OCI-LY1 (cell line): ENCODE results near the gene PPM1F.
"Not testable (repeated sequence)": the region's sequence is repeated elsewhere in the genome, so short reads cannot be mapped to it uniquely, and the experiment has no call there.

ENCODE experiments used
- H2AFZ ChIP-seq: fragments of 200-600 bp; sonication (generic), shearing (Covaris generic); 2 replicates; pipeline ENCODE4 v1.6.0; 2014; ENCODE audit warnings: antibody characterized with exemption, mild to moderate bottlenecking, low read length
- H3F3A ChIP-seq: fragments of 200-600 bp; sonication (generic), shearing (Covaris generic); 2 replicates; pipeline ENCODE4 v1.6.0; 2014; ENCODE audit warnings: mild to moderate bottlenecking, antibody characterized with exemption, low read length, moderate library complexity; ENCODE audit not compliant: insufficient read depth
- H3K27ac ChIP-seq: fragments of 200-600 bp; sonication (generic); 2 replicates; pipeline ENCODE4 v1.5.1; 2014; ENCODE audit warnings: low read length, mixed run types, mild to moderate bottlenecking, low read depth; ENCODE audit not compliant: poor library complexity, severe bottlenecking
- H3K27me3 ChIP-seq: fragments of 200-600 bp; sonication (generic); 2 replicates; pipeline ENCODE4 v1.6.0; 2014; ENCODE audit warnings: antibody characterized with exemption, mild to moderate bottlenecking, low read length, moderate library complexity; ENCODE audit not compliant: insufficient read depth
- H3K36me3 ChIP-seq: fragments of 200-600 bp; sonication (generic); 2 replicates; pipeline ENCODE4 v1.6.1; 2014; ENCODE audit warnings: mild to moderate bottlenecking, antibody characterized with exemption, low read length, moderate library complexity, mixed read lengths; ENCODE audit not compliant: insufficient read depth
- H3K4me1 ChIP-seq: fragments of 200-600 bp; sonication (generic); 2 replicates; pipeline ENCODE4 v1.5.1; 2014; ENCODE audit warnings: mild to moderate bottlenecking, low read length, moderate library complexity; ENCODE audit not compliant: insufficient read depth, severe bottlenecking
- H3K4me2 ChIP-seq: fragments of 200-600 bp; sonication (generic), shearing (Covaris generic); 2 replicates; pipeline ENCODE4 v1.6.1; 2014; ENCODE audit warnings: low read length
- H3K4me3 ChIP-seq: fragments of 200-600 bp; sonication (generic); 2 replicates; pipeline ENCODE4 v1.5.1; 2014; ENCODE audit warnings: low read length, low read depth, mild to moderate bottlenecking, mixed read lengths; ENCODE audit not compliant: poor library complexity, severe bottlenecking
- H3K79me2 ChIP-seq: fragments of 200-600 bp; shearing (Covaris generic); 2 replicates; pipeline ENCODE4 v1.6.1; 2016; ENCODE audit warnings: mixed run types, low read length, mixed read lengths; ENCODE audit not compliant: insufficient read depth
- H3K9ac ChIP-seq: fragments of 200-600 bp; sonication (generic), shearing (Covaris generic); 2 replicates; pipeline ENCODE4 v1.6.1; 2014; ENCODE audit warnings: mild to moderate bottlenecking, low read length, mixed read lengths
- H3K9me2 ChIP-seq: fragments of 200-600 bp; sonication (generic), shearing (Covaris generic); 2 replicates; pipeline ENCODE4 v1.6.1; 2014; ENCODE audit warnings: low read depth, mild to moderate bottlenecking, low read length, mixed read lengths
- H3K9me3 ChIP-seq: fragments of 200-600 bp; shearing (Covaris generic); 2 replicates; pipeline ENCODE4 v1.6.1; 2014; ENCODE audit warnings: low read length, mixed read lengths
- H4K20me1 ChIP-seq: fragments of 200-600 bp; sonication (generic), shearing (Covaris generic); 2 replicates; pipeline ENCODE4 v1.6.0; 2016; ENCODE audit warnings: mild to moderate bottlenecking, low read length; ENCODE audit not compliant: insufficient read depth
- CTCF ChIP-seq: fragments of 200-600 bp; sonication (generic), shearing (Covaris generic); IDR thresholded peaks from 2 replicates; pipeline ENCODE4 v1.5.1; 2017; ENCODE audit warnings: mild to moderate bottlenecking, antibody characterized with exemption, low read length, moderate library complexity, mixed read lengths
- EZH2 ChIP-seq: fragments of 200-600 bp; sonication (generic), shearing (Covaris generic); IDR thresholded peaks from 2 replicates; pipeline ENCODE4 v1.8.0; 2017; ENCODE audit warnings: borderline replicate concordance, mixed run types, mild to moderate bottlenecking, antibody characterized with exemption, low read length, moderate library complexity, mixed read lengths

Gene PPM1F

GRCh38 chr22:21889251-21889990, 63.2 kb downstream of the PPM1F start:
- Histone ChIP-seq H3K9me3 (no peaks in the 10 kb centered on the region), H2AFZ (no peak overlapping the region), H3K9ac (no peak overlapping the region), H3K4me1 (no peaks in the 10 kb centered on the region), H3K9me2 (no peaks in the 10 kb centered on the region), H4K20me1 (no peaks in the 10 kb centered on the region), H3K27ac (no peak overlapping the region), H3K79me2 (no peaks in the 10 kb centered on the region), H3K27me3 (no peaks in the 10 kb centered on the region), H3K4me2 (no peak overlapping the region), H3K36me3 (no peaks in the 10 kb centered on the region), H3K4me3 (no peak overlapping the region), H3F3A (no peaks in the 10 kb centered on the region)
- no peak for TF ChIP-seq CTCF
- no peak for TF ChIP-seq EZH2

GRCh38 chr22:21887841-21888240, 64.8 kb downstream of the PPM1F start:
- H3K4me3 ChIP-seq = no peak overlapping the region
- H3K4me1 ChIP-seq = no peaks in the 10 kb centered on the region
- no peaks in the 10 kb centered on the region for H3K79me2 ChIP-seq
- H3K4me2 ChIP-seq = no peak overlapping the region
- H3K27ac ChIP-seq = no peak overlapping the region
- no peaks in the 10 kb centered on the region for H3K9me2 ChIP-seq
- H4K20me1 ChIP-seq = no peaks in the 10 kb centered on the region
- H3K27me3 ChIP-seq = no peaks in the 10 kb centered on the region
- TF ChIP-seq CTCF = no peak
- no peak for TF ChIP-seq EZH2
- H2AFZ ChIP-seq = no peak overlapping the region
- no peaks in the 10 kb centered on the region for H3K36me3 ChIP-seq
- H3K9ac ChIP-seq = no peak overlapping the region
- H3F3A ChIP-seq = no peaks in the 10 kb centered on the region
- H3K9me3 ChIP-seq = no peaks in the 10 kb centered on the region

DNA sequence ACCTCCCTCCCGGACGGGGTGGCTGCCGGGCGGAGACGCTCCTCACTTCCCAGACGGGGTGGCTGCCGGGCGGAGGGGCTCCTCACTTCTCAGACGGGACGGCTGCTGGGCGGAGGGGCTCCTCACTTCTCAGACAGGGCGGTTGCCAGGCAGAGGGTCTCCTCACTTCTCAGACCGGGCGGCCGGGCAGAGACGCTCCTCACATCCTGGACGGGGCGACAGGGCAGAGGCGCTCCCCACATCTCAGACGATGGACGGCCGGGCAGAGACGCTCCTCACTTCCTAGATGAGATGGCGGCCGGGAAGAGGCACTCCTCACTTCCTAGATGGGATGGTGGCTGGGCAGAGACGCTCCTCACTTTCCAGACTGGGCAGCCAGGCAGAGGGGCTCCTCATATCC, 68.7 kb downstream of the PPM1F start:
- not testable (repeated sequence) for H3K4me1 ChIP-seq, H3K36me3 ChIP-seq, H3K27me3 ChIP-seq, H3F3A ChIP-seq, H3K9ac ChIP-seq, H3K4me3 ChIP-seq, H3K9me2 ChIP-seq, H4K20me1 ChIP-seq, H3K27ac ChIP-seq, H3K79me2 ChIP-seq, H3K4me2 ChIP-seq, H3K9me3 ChIP-seq, H2AFZ ChIP-seq

DNA sequence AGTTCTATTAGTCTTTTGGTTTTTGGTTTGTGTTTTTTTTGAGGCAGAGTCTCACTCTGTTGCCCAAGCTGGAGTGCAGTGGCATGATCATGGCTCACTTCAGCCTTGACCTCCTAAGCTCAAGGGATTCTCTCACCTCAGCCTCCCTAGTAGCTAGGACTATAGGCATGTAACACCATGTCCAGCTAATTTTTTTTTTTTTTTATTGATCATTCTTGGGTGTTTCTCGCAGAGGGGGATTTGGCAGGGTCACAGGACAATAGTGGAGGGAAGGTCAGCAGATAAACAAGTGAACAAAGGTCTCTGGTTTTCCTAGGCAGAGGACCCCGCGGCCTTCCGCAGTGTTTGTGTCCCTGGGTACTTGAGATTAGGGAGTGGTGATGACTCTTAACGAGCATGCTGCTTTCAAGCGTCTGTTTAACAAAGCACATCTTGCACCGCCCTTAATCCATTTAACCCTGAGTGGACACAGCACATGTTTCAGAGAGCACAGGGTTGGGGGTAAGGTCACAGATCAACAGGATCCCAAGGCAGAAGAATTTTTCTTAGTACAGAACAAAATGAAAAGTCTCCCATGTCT, 69.8 kb downstream of the PPM1F start:
- H4K20me1 ChIP-seq, H3K4me1 ChIP-seq, H3K79me2 ChIP-seq, H3K9me2 ChIP-seq, H3K4me3 ChIP-seq, H3K36me3 ChIP-seq, H3F3A ChIP-seq, H2AFZ ChIP-seq, H3K9ac ChIP-seq, H3K27me3 ChIP-seq, H3K27ac ChIP-seq, H3K9me3 ChIP-seq, H3K4me2 ChIP-seq: not testable (repeated sequence)
